CD1c-positive myeloid dendritic cell (primary cell): ENCODE results near the gene SRC.

Experiments
- DNase-seq: peaks from one replicate; pipeline ENCODE4 v3.0.0-alpha.2; 2016; ENCODE audit errors: extremely low spot score

The SRC gene

DNA sequence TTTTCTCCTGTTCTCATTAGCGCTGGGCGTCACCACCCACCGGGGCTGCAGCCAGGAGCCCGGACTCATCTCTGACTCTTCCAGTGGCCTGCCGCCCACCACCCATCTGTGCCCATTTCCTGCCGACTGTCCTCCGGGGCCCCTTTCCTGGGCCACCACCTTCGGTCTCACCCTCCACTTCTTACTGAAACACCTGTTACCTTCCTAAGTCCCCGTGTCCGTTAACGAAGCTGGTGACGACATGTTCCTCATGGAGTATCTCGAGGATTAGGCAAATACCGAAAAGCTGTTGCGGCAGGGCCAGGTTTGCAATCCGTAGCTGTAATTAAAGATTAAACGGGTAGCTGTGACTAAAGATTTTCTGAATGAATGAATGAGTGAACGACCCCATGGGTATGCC lies 80.2 kb downstream of the SRC start:
- DNase-seq, result no peak

GRCh38 chr20:37426978-37427377 lies 81.0 kb downstream of the SRC start:
- DNase-seq, result no peak

DNA sequence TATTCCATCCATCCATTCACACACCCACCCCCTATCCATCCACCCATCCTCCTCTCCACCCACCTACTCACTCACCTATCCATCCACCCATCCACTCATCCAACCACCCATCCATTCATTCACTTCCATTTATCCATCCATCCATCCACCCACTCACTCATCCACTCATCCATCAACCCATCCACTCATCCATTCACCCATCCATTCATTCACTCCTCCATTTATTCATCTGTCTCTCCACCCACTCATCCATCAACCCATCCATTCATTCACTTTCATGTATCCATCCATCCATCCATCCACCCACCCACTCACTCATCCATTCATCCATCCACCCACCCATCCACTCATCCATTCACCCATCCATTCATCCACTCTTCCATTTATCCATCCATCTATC lies 84.1 kb downstream of the SRC start:
- no peak for DNase-seq

GRCh38 chr20:37430778-37431460 lies 85.0 kb downstream of the SRC start:
- DNase-seq, result no peak

- no peak for DNase-seq
These were observed 85.8 kb downstream of the SRC start for GRCh38 chr20:37431786-37432185.

DNA sequence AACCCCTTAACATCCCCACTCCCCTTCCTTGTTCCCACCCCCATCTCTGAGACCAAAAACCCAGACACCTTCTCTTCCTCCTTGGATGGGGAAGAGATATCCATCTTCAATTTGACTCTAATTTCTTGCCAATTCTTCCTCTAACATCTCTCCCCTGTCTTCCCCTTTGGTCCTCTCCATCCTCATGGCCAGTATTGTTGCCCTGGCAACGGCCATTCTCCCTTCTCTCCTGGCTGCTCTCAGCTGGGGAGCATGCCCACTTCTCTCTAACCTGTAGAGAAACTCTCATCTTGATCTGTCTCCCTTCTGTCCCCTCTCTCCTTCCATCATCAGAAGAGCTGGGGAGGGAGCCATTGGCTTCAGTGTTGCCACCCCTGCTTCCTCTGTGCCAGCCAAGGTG lies 86.7 kb downstream of the SRC start:
- DNase-seq, result no peak

GRCh38 chr20:37435607-37436006 lies 89.7 kb downstream of the SRC start:
- DNase-seq, result no peak

GRCh38 chr20:37436527-37437186 lies 90.7 kb downstream of the SRC start:
- no peak for DNase-seq

GRCh38 chr20:37437676-37438075 lies 91.7 kb downstream of the SRC start:
- DNase-seq, result no peak

DNA sequence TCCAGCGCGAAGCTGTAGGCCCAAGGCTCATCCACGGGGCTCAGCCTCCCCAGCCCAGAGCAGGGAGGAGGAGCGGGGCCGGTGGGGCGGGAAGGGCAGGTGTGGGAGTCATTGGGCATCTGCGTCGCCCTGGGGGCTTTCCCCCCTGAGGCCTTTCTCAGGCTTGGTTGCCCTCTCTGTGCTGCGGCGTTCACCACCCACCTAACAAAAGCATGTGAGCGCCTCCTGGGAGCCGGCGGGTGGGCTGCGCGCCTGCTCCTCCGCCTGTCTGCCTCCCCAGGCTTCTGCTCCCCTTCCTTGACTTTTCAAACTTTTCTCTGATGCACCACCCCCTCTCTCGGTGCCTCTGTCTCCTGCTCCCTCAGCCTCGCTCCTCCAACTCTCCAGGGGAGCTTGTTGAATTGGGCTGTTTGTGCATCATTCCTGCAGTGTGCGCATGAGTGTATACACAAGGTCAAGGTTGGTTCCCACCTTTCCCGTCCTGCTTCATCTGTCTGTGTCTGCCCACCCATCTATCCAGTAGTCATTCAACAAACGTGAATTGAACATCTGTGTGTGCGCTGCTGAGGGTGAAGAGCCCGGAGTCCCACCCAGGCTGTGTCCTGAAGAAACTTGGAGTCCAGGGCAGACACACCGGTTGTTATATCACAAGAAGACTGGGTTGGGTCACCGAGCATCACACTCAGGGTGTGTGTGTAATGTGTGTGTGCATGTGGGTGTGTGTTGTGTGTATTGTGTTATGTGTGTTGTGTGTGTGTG lies 92.7 kb downstream of the SRC start:
- DNase-seq, result no peak

GRCh38 chr20:37439223-37439933 lies 93.4 kb downstream of the SRC start:
- DNase-seq, result no peak

- no peak for DNase-seq
These were observed 95.1 kb downstream of the SRC start for GRCh38 chr20:37441023-37441422.

- DNase-seq, result no peak
These were observed 96.6 kb downstream of the SRC start for GRCh38 chr20:37442547-37442946.

GRCh38 chr20:37442986-37443385 lies 97.0 kb downstream of the SRC start:
- no peak for DNase-seq

DNA sequence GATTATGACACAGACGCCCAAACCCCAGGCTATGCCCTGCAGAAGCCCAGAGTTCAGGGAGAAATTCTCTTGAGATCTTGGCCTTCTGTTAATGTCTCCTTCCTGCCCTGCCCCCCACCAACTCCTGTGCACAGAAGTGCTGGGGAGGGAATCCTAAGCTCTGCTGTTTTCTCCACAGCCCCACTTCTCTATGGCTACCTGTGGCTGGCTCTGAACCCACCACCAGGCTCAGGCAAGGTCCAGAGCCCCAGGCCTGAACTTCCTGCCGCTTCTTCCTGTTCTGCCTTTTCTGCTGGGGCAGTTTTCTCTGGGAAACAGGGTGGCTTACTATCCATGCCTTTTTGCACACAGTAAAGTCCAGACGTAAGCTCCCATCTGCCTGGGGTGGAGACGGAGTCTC lies 97.7 kb downstream of the SRC start:
- no peak for DNase-seq

- DNase-seq, result no peak
These were observed 99.1 kb downstream of the SRC start for GRCh38 chr20:37445041-37445440.

- DNase-seq, result no peak
These were observed 100.5 kb downstream of the SRC start for GRCh38 chr20:37446286-37447032.

DNA sequence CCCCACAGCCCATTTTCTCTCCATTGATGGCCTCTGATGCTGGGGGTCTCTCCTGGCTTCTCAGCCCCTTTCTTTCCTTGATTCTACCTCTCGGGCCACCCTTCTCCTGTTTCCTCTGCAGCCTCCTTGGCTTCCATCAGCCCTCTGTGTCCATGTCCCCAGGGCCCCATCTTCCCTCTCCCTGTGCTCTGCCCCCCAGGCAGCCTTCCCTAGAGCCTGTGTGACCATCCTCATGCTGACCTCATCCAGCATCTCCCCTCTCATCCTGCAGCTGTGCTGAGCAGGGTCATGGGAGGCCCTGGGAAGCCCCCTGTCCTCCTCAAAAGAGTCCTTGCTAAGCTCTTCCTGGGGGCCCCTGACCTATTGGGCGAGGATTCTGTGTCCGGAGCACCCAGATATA lies 101.7 kb downstream of the SRC start:
- no peak for DNase-seq

GRCh38 chr20:37449276-37449675 lies 103.3 kb downstream of the SRC start:
- no peak for DNase-seq

DNA sequence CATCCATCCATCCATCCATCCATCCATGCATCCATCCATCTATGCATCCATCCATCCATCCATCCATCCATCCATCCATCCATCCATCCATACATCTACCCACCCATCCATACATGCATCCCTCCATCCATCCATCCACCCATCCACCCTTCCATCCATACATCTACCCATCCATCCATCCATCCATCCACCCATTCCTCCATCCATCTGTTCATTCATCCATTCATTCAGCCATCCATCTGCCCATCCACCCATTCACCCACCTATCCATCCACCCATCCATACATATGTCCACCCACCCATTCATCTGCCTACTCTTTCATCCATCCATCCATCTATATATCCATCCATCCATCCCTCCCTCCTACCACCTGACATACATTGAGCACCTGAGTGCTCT lies 104.4 kb downstream of the SRC start:
- DNase-seq, result no peak

DNA sequence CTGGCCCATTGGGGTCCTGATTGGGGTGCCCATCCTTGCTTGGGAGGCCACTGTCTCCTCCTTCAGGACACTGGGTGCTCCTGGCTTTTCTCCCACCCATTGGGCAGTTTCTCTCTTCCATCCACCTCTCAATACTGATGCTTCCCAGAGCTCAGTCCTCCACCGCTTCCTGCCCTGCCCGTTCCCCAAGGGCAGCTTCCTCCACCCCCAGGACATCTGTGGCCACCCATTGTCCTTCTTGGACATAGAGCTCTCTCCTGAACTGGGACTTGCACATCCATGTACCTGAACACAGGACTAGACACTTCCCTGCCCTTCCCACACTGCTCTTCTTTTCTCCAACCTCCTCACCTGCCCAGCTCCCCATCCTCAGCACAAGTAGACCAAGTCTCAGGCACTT lies 105.7 kb downstream of the SRC start:
- no peak for DNase-seq

GRCh38 chr20:37452236-37452635 lies 106.3 kb downstream of the SRC start:
- DNase-seq, result no peak
